Inflammatory macrophage treated with lipopolysaccharide for 1 hour (primary cell): ENCODE measurements around the gene HMX2.
A peak's percentile ranks its signal among the peaks of the same experiment; 100 is the strongest.
"Not testable (repeated sequence)": the region's sequence is repeated elsewhere in the genome, so short reads cannot be mapped to it uniquely, and the experiment has no call there.

Experiments used
- DNase-seq, 2 donors: peaks; one replicate each; pipeline ENCODE4 v3.0.0-alpha.2; 2020 to 2022

HMX2 gene

GRCh38 chr10:123153486-123154091 is 5.7 kb downstream of the HMX2 start:
- DNase-seq = no peak

GRCh38 chr10:123154092-123154710 is 6.3 kb downstream of the HMX2 start, which contains the start of gene BUB3:
BUB3 (plus strand) TSS chr10:123154402; CDS start chr10:123154918, 516 bp downstream.
- DNase-seq = peak; percentile 99

DNA sequence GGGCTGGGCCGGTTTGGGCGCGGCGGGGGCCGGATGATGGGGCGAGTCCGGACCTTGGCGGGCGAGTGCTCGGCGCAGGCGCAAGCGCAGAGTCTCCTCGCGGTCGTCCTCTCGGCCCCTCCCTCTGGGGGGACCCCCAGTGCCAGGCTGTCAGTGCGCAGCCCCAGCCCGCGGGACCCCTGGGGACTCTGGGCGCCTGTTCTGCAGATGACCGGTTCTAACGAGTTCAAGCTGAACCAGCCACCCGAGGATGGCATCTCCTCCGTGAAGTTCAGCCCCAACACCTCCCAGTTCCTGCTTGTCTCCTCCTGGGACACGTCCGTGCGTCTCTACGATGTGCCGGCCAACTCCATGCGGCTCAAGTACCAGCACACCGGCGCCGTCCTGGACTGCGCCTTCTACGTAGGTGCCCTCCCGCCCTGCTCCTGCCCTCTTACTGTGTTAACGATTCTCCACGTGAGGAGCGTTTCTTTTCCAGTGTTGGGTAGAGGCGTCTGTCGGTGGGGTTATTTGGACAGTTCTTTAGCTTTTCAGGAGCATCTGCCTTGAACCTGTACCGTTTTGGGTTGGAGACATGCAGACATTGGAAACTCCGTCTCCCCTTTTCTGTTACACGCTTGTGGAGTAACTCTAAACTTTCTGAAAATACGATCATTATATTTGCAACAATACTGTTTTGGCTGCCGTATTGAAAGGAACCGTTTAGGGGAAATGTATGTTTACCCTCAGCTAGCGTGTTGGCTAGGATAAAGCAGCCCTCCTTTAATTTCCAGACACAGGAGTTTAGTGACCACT is 7.0 kb downstream of the HMX2 start:
- DNase-seq = peak in 1 of 2 donors; percentile 25

GRCh38 chr10:123156078-123156477 is 8.1 kb downstream of the HMX2 start:
- DNase-seq = no peak

- no peak for DNase-seq
Observed at GRCh38 chr10:123157210-123157609, 9.3 kb downstream of the HMX2 start.

- no peak for DNase-seq
Observed at GRCh38 chr10:123158682-123159081, 10.7 kb downstream of the HMX2 start.

DNA sequence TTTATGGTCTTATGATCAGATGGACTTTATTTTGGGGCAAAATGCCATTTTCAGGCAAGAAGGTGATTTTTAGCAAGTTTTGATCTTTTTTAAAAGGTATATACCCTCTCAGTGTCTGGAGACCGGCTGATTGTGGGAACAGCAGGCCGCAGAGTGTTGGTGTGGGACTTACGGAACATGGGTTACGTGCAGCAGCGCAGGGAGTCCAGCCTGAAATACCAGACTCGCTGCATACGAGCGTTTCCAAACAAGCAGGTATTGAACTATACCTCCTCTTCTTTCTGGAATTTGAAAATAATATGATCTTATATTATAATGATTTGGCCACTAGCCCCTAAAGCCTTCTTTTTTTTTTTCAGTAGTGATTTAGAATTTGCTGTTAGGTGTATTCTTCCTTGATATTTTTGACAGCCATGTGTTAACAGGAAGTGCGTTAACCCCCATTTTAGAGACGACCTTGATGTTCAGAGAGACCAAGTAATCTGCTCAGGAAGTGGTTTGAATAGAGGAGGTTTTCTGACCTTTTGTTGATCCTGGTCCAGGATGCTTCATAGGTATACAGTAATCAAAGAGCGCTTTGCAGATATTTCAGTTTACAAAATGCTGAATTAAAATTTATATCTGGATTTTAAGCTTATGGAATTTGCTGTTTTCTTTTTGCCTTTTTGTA is 12.5 kb downstream of the HMX2 start:
- DNase-seq = no peak

GRCh38 chr10:123164319-123164718 is 16.4 kb downstream of the HMX2 start:
- no peak for DNase-seq

DNA sequence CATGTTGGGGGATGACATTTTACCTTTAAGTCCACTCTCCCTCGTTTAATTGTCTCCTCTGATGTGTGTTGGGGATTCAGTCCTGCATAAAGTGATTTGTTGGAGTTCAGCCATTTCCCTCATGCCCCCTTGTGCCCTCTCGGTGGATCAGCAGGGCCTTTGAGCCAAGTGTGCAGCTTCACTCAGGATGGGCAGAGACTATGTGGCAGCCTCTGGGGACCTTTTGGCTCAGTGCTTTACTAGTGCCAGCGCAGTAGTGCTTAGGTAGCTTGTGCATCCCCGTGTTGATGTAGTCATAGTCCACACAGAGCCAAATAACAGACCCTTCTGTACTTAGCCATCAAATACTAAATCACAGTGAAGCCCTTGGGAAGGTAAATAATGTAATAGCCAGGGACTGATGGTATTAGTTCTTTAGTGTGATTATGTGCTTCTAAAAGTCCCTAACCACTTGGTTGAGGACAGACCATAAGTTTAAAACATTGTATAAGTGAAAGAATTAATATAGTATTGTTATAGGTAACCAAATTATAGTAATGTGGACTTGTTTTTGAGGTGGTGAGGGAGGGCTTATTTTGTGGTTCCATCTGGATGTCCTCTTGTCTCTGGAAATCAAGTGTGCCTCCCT is 17.6 kb downstream of the HMX2 start:
- no peak for DNase-seq

DNA sequence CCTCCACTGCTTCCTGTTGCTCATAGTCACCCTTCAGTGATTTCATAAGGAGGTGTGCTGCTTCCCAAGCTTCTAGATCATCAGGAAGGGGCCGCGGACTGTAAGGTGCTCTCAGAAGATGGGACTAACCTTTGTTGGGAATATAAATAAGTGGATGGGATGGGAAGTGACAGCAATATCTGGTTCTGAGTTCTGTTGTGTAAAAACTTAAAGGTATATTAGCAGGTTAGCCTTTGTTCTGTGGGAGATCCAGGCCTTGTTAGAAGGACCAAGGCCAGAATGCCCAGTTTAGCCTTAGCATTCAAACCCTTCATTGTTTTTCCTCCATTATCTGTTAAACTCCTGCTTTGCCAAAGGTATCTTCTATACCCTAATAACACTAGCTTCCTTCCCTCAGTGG is 18.7 kb downstream of the HMX2 start:
- DNase-seq = no peak

GRCh38 chr10:123170961-123171360 is 23.0 kb downstream of the HMX2 start:
- no peak for DNase-seq

GRCh38 chr10:123171616-123172015 is 23.7 kb downstream of the HMX2 start:
- not testable (repeated sequence) for DNase-seq

DNA sequence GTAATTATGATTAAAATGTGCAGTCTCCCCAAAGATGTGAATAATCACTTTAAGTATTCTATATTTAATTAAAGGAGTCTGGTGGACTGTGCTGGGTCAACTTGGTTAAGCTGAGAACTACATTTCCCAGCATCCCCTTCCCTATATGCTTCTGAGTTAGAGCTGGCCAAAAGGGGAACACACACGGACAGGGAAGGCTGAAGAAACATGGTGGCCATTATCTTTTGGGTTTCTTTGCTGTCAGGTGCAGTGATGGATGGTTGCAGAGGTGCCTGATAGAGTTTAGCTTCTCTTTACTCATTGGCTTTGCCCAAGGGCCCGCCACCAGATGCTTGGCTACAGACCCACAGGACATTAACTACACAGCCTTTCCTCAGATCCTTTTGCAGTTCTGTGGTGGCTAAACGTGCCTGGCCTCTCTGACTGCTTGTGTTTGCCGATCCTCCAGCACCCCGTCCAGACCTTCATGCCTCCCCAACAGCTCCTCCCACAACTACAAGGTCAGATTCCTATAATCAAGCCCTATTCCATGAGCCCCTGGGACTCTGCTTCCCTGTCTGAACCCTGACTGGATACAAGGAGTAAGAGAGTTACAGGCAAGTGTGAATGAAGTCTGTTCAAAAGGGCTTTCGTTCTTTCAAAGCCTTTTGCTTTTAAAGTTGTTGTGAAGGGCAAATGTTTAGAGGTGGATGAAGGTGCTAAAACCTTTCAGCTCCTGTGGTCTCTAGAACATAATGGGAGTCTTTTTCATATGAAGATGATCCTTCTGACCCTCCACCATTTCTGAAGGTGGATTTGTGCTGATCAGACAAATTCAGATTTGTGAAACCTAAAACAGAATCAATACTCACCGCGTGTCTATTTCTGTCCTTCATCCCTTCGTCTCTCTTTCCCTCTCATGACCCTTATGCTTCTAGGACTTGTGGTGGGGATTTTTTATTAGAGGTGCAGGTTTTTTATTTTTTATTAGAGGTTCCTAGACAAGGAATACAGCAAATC is 27.8 kb downstream of the HMX2 start:
- DNase-seq = no peak

DNA sequence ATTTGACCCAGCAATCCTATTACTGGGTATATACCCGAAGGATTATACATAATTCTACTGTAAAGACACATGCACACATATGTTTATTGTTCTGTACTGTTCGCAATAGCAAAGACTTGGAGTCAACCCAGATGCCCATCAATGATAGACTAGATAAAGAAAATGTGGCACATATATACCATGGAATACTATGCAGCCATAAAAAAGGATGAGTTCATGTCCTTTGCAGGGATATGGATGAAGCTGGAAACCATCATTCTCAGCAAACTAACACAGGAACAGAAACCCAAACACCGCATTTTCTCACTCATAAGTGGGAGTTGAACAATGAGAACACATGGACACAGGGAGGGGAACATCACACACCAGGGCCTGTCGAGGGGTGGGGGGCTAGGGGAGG is 30.5 kb downstream of the HMX2 start:
- not testable (repeated sequence) for DNase-seq

DNA sequence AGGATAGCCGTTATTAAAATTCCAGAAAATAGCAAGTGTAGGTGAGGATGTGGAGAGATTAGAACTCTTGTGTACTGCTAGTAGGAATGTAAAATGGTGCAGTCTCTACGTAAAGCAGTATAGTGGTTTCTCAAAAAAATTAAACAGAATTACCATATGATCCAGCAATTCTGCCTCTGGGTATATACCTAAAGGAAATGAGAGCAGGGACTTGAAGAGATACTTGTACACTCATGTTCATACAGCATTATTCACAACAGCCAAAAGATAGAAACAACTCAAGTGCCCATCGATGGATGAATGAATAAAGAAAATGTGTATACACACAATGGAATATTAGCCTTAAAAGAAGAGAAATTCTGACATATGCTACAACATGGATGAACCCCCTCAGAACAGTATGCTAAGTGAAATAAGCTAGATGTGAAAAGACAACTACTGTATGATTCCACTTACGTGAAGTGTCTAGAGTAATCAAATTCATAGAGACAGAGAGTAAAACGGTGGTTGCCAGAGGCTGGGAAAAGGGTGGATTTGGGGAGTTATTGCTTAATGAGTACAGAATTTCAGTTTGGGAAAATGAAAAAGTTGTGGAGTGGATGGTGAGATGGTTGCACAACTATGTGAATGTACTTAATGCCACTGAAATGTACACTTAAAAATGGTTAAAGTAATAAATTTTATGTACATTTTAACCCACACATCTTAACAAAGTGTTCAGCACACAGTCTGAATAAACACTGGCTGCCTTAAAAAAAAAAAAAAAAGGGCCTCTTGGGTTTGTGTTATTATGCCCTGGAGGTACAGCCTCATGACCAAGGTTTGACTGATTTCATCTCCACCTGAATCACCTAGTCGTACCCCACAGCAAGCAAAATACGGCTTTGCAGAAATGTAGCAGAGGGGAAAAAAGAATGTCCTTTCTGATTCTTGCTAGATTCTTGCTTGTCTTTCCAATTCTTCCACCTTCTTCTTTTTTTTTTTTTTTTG is 32.5 kb downstream of the HMX2 start:
- DNase-seq = no peak

DNA sequence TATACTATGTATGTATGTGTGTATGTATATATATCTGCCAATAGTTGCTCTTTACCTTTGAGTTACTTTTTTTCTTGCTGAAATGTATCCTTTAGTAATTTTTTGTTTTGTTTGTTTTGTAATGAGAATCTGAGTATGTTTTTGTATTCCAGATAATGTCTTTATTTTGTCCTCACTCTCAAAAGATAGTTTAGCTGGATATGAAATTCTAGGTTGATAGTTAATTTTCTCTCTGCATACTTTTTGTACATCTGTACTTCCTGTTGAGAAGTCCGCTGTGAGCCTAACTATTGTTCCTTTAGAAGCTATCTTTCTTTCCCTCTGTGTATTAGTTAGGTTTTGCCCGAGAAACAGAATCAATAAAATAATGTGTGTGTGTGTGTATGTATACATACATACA is 35.8 kb downstream of the HMX2 start:
- DNase-seq = no peak

DNA sequence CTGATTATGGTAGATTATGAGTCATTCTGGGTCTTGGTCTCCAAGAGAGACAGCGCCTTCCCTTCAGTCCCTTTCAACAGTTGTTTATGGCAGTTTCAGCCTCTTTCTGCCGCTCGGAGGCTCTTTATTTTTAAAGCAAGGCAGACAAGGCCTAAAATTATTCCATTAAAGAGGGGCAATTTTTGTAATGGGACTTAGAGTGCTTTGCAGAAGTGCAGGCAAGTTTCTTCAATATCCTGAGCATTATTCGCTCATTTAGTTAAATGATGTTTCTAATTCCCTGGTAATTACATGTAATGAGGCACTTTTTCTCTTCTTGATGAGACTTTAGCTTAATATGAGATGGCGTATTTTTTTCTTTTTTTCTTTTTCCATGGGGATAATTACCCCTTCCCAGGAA is 39.8 kb downstream of the HMX2 start:
- no peak for DNase-seq

GRCh38 chr10:123191886-123192285 is 44.0 kb downstream of the HMX2 start:
- no peak for DNase-seq

DNA sequence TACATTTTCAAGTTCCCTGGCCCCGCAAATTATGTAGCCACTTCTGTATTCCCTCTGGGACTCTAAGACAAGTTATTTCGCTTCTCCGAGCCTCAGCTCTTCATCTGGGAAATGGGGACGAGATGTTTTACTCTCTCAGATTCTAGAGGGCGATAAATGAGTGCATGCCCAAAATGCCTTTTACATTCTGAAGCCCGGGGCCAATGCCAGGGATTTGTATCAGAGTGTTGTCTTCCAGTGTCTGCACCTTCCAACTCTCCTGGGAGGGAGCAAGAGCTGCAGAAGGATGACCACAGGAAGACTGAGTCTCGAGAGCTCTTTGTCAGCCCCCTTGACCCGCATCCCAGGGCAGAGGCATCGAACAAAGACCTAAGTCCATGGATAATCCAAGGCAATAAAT is 46.1 kb downstream of the HMX2 start:
- no peak for DNase-seq
